ENCODE measurements around the gene TRPM2. TPM values are rescaled to one million over a fixed set of nuclear protein-coding genes. Genes with fewer than 3 reads are reported as not detected.
"Not testable (repeated sequence)": the region's sequence is repeated elsewhere in the genome, so short reads cannot be mapped to it uniquely, and the experiment has no call there.

Gene TRPM2
- total RNA-seq, 1 donor from 2014 or later = not detected

DNA sequence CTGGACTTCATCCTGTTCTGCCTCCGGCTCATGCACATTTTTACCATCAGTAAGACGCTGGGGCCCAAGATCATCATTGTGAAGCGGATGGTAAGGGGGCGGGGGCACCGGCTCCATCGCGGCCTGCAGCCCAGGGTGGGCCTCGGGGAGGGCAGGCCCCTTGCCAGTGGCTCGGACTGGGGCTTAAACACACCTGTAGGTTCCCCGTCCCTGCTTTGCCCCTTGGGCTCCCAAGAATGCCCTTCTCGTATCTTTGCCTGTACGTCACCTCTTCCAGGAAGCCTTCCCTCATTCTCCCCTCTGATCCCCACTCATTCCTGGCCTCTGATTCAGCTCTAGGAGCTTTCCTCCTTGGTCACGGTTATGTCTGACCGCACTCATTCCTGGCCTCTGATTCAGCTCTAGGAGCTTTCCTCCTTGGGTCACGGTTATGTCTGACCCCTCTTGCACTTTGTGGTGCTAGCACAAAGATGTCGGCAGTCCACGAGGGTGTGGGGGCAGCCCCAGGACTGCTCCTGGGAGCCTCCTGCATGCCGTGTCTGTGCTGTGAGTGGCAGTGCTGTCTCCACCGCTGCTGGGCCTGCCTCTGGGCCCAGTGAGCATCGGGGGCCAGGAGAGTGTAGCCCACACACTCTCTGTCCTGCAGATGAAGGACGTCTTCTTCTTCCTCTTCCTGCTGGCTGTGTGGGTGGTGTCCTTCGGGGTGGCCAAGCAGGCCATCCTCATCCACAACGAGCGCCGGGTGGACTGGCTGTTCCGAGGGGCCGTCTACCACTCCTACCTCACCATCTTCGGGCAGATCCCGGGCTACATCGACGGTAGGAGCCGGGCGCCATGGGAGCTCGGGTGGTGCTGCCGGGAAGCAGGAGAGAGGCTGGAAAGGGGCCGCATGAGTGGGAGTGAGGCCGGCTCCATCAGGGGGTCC is 52.8 kb downstream of the TRPM2 start:
- no peak for DNase-seq (ENCODE audit: low read depth)

DNA sequence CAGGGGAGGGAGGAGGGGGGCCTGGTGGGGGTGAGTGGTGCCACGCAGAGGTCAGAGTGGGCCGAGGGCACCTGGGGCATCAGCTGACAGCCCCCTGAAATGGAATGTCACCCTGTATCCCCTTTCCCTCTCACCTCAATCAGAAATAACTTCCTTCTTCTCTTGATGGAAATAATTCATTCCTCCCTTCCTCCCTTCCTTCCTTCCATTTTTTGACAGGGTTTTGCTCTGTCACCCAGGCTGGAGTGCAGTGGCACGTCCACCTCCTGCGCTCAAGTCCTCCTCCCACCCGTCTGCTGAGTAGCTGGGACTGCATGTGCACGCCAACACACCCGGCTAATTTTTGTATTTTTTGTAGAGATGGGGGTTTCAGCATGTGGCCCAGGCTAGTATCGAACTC is 53.5 kb downstream of the TRPM2 start:
- no peak for DNase-seq (ENCODE audit: low read depth)

DNA sequence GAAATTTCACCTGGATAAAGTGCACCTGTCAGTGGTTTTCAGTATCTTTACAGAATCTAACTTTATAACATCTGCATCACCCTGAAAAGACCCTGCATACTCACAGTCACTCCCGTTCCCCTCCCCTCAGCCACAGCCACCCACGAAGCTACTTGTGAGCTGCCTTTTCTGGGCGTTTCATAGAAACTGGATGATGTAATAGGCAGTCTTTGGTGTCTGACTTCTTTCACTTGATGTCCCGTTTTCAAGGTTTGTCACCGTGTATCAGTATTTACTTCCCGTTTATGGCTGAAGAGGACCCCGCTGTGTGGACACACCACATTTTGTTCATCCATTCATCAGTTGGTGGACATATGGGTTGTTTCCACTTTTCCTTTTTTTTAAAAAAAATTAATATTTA is 54.1 kb downstream of the TRPM2 start:
- no peak for DNase-seq (ENCODE audit: low read depth)

DNA sequence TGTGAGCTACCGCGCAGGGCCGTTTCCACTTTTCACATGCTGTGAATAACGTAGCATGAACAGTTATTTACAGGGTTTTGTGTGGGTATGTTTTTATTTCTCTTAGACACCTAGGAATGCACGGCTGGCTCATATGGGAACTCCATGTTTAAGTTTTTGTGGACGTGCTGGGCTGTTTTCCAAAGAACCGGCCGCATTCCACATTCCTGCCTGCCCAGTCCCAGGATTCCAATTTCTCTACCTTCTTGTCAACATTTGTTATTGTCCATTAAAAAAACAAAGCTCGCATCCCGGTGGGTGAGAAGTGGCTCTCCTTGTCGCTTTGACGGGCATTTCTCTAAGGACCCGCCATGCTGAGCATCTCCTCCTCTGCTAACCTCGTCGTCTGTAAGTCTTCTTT is 54.8 kb downstream of the TRPM2 start:
- DNase-seq (ENCODE audit: low read depth) = no peak

DNA sequence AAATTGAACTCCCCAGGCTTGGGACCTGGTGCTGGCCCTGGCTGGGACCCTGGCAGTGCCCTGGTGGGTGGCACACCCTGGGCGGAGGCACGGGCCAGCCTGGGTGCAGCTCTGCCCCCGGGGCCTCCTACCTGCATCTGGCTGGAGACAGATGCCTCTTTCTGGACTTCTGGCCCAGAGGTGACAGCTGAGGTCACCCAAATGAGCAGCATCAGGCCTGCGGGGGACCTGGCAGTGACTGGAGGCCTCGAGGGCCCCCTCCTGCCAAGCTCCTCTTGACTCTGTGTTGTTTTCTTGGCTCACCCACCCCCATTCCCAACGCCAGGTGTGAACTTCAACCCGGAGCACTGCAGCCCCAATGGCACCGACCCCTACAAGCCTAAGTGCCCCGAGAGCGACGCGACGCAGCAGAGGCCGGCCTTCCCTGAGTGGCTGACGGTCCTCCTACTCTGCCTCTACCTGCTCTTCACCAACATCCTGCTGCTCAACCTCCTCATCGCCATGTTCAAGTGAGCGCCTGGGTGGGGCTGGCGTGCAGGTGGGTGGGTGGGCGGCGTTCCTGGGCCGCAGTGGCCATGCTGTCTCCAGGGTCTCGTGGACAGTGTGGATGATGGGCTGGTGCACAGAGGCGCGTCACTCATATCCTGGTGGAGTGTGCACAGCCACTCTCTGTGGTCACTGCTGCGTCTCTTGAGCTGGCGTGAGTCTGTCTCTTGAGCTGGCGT is 60.3 kb downstream of the TRPM2 start:
- no peak for DNase-seq (ENCODE audit: low read depth)

DNA sequence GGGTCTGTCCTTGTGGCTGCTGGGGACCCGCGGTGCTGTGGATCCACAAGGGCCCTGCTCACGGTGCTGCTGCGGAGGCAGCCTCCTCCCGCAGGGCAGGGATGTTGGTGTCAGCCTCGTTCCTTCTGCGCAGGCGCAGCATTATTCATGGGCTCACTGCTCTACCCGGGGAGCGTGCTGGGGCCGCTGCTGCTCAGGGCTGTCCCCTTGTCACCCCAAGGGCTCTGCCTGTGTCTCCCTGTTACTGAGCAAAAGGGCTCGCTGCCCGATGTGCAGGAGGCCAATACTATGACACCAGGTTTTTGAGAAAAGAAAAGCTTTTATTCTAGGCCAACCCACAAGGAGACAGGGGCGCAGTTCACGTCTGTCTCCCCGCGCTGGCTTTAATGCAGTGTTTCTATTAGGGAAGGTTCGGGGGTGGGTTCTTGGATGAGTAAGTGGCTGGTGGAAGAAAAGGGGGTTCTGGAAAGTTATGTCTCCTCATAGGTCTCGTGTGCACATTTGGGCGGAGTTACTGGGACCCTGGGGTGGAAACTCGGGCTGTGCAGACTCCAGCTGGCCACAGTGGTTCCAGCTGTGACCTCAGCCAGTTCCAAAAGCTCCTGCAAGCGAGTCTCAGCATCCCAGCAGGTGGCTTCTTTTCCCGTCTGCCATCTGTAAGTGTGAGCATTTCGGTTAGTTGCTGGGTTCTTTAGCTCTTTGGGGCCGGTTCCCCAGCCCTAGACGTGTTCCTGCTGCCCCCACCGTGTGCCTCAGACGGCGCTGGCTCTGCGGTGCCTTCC is 61.1 kb downstream of the TRPM2 start:
- DNase-seq (ENCODE audit: low read depth) = no peak

DNA sequence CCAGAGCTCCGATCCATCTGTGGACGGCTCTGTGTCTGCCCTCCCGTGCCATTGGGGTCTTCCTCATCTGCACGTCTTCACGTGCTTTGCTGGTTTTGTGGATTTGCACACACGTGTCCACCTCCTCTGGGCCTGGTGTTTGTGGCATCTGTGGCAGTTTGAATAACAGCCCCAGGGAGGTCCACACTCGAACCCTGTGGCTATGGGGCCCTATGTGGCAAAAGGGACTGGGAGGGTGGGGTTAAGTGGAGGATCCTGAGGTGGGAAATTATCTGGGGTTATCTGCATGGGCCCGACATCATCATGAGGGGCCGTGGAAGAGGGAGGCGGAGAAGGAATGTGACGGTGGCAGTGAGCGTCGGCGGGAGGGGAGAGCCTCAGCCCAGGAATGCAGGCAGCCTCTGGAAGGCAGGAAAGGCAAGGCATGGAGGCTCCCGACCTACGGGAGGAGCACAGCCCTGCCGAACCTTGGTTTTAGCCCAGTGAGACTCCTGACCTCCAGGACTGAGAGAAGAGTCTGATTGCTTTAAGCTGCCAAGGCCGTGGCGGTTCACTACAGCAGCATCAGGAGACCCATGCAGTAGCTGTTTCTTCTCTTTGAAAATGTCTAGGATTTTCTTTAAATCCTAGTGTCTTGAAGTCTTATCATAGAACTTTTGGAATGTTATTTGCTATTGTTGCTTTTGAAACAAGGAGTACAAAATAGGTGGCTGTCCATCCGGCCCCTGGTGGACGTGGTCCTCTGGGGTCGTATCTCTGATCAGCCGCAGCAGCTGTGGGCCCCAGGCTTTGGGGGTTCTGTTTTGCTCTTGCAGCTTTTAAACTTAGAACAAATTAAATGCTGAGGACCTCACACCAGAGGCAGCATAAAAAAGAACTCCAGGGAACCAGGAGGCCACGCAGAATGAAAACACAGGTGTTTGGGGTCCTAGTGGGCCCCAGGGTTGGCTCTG is 61.9 kb downstream of the TRPM2 start:
- no peak for DNase-seq (ENCODE audit: low read depth)

DNA sequence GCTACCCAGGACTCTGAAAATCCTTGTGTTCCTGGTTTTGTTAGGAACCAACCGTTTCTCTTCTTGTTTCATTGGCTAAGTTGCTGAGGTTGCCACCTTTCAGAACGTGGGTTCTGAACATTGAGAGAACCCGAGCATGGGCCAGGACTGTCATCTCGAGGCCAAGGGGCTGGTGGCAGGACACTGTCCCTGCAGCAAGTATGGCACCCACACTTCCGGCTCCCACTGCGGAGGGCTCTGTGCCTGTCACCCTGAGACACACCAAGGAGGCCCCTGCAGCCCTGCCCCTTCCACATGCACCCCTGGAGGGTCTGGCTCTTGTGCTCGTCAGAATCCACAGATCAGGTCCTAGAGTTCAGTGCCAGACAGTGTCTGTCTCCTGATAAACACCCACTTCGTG is 62.8 kb downstream of the TRPM2 start:
- no peak for DNase-seq (ENCODE audit: low read depth)

DNA sequence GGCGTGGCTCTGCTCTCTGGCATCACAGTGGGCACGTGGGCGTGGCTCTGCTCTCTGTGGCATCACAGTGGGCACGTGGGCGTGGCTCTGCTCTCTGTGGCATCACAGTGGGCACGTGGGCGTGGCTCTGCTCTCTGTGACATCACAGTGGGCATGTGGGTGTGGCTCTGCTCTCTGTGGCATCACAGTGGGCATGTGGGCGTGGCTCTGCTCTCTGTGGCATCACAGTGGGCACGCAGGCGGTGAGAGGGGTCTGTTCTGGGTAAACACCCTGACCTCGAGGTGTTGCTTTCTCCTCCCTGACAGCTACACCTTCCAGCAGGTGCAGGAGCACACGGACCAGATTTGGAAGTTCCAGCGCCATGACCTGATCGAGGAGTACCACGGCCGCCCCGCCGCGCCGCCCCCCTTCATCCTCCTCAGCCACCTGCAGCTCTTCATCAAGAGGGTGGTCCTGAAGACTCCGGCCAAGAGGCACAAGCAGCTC is 64.2 kb downstream of the TRPM2 start:
- DNase-seq (ENCODE audit: low read depth) = not testable (repeated sequence)

DNA sequence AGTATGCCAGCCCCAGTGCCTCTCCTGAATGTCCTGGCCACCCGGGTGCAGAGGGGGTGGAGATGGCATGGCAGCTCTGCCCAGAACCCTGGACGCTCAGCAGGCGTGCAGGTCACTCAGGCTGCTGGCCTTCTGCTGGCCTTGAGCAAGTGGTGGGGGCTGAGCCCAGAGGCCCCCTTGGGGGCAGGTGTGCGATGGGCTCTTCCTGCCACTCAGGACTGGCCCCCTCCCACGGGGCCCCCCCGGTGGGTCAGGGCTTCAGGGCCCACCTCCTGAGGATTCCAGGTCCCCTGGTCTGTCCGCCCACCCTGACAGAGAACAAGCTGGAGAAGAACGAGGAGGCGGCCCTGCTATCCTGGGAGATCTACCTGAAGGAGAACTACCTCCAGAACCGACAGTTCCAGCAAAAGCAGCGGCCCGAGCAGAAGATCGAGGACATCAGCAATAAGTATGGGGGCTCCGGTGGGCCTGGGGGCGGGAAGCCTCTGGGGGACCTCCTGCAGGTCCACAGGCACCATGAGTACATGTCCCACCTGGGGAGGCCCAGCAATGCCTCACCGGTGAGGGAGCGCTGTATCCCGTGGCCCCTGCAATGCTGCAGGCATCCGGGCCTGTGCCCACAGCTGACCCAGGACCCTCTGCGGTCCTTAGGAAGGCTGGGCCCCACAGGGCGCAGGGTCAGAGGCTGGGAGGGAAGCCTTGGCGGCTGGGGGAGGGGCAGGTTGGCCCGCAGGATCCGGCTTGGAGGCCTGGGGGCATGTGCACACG is 64.9 kb downstream of the TRPM2 start:
- no peak for DNase-seq (ENCODE audit: low read depth)

DNA sequence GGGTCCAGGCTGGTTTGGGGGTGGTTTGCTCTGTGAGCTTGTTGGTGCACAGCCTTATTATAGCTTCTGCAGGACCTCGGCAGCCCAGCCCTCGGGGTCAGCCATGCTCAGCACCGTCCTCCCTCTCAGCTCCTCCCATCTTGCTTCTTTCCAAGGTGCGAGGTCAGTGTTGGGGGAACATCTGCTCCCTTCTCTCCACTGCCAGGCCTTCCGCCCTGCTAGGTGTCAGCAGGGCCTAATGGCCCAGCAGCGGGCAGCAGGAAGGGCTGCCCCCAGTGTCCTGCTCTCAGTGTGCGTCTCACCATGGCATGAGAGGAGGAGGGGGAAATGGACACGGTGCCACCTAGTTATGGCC is 65.4 kb downstream of the TRPM2 start:
- no peak for DNase-seq (ENCODE audit: low read depth)

DNA sequence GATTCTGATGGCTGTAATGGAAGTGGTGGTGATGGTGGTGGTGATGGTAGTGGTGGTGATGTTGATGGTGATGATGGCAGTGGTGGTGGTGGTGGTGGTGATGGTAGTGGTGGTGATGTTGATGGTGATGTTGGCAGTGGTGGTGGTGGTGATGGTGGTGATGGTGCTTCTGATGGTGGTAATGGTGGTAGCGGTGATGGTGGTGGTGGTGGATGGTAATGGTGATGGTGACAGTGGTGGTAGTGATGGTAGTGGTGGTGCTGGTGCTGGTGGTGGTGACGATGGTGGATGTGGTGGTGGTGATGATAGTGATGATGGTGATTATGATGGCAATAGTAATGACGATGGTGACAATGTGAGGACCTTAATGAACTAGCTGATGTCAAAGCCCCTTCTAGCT is 66.3 kb downstream of the TRPM2 start:
- no peak for DNase-seq (ENCODE audit: low read depth)

DNA sequence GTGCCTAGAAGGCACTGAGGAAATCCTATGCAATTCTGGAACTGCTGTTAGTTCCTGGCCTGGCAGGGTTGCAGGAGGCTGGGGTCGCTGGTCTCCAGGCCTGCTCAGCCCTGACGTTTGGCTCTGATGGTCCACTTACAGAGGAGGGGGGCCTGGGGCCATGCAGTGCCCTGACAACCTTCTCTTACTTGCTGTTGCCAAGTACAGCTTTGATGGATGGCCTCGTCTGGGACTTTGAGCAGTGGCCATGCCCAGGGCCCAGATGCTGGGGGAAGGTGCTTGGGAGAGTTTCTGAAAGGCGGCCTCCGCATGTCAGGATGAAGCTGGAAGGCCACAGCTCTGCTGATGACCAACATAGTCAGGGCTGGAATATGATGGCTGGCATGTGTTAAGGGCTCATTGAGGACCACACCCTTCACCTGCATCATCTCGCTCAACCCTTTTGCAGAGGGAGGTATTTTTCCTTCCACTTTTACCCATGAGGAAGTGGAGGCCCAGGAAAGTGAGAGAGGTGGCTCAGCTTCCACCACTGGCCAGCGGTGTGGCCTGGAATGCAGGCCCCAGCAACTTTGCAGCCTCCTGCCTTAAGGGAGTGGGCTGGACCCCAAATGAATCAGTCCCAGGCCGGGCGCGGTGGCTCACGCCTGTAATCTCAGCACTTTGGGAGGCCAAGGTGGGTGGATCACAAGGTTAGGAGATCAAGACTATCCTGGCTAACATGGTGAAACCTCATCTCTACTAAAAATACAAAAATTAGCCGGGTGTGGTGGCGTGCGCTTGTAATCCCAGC is 67.2 kb downstream of the TRPM2 start:
- DNase-seq (ENCODE audit: low read depth) = no peak

DNA sequence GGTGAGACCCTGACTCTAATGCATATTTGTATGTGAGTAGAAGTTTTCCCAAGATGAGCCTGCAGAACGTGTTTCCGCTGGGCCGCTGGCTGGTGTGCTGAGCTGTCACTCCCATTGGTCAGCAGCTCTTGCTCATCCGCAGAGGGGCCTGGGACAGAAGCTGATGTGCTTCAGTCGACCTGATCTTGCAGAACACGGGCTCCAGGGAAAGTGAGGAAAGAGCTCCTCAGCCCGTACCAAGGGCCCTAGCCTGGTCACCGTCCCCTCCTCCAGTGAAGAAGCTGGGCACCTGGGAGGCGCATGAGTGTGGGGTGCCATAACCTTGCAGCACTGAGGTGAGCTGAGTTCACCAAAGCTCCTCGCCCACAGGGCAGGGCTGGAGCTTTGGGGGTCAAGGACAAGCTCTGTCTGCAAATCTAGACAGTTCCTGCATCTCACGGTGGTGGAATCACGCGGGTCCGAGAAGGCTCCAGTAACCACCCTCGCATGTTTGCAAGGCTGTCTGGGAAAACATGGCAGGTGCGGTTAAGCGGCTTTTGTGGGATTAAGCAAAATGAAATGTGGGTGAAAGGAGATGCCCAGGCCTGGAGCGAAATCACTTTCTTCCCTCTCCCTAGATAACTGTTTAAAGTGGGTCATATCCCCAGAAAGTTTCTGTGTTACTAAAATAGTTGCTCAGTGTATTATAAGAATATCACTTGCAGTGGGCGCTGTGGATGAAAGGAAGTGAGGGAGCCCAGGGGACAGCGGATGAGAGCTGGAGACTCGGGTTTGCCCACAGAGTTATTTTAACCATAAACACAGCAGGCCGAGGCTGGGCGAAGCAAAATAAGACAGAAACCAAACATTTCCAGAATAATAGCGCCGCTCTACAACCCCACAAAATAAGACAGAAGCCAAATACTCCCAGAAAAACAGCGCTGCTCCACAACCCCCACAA is 68.8 kb downstream of the TRPM2 start:
- no peak for DNase-seq (ENCODE audit: low read depth)

DNA sequence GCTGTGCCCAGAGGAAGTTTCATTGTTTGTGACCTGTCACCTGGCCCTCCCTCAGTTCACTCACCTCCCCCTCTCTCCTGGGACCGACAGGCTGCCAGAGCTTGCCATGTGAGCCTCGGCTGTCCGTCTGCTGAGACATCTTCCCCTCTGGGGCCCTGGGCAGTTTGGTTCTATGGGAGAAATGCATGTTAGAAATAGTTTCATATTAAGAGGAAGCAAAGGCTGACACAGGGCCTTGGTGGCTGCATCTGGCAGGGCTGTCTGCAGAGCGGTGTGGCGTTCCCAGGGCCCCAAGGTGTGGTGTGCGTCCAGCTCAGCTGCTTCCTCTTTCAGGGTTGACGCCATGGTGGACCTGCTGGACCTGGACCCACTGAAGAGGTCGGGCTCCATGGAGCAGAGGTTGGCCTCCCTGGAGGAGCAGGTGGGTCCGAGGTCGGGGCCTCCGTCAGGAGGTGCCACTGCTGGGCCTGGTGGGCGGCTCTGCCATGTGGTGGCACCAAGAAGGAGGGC is 69.9 kb downstream of the TRPM2 start:
- no peak for DNase-seq (ENCODE audit: low read depth)

DNA sequence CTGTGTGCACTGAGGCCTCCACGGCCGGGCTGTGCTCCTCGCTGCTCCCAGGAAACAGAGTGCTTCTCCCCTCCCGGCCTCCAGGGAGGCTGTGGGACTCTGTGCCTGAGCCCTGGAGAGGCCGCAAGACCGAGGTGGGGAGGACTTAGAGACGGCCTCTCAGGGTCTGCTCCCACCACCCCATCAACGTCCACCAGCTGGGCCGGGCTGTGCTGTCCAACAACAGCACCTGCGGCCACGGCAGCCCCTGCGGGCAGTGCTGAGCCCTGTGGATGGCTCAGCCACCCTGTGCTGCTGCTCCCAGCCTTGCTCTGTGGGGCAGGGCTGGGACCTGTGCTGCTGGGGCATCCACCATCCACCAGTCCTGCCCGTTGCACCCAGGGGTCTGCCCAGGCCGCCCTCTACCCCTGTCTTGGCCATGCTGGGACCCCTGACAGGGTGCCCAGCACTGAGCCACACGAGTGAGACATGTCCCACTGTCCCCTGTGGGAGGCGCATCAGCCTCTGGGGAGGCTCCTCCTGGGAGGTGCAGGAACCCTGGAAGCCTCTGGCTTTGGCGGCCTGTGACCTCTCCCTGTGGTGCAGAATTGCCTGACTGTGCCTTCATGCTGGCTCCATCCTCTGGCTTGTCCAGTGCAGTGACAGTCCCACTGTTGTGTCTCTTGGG is 70.7 kb downstream of the TRPM2 start:
- no peak for DNase-seq (ENCODE audit: low read depth)
